NCI-H748 (cell line): ENCODE results near the gene MTPN.

Experiments used
- DNase-seq: peaks from one replicate; lab custom pipeline; 2025; ENCODE audit not compliant: unreplicated experiment; lab: John Stamatoyannopoulos, UW

The MTPN gene

DNA sequence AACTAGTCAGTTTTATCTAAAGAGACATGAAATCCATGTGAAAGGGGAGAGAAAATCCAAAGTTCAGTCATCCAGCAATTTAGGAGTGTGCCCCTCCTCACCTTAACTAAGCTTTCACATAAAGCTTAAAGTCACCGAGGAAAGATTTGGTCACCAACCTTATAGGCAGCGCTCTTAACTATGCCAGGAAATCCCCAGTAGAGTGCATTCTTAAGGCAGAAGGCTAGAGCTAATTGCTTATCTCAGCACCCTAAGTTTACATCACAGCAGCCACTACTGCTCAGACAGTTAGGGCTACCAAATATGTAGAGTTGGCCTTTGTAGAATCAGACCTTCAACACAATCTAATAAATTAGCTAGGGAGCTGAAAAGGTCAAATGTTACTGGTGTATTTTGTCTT, 47.9 kb downstream of the MTPN start:
- DNase-seq: no peak

- DNase-seq: no peak
Observed at GRCh38 chr7:135928136-135928535, 49.0 kb downstream of the MTPN start.

DNA sequence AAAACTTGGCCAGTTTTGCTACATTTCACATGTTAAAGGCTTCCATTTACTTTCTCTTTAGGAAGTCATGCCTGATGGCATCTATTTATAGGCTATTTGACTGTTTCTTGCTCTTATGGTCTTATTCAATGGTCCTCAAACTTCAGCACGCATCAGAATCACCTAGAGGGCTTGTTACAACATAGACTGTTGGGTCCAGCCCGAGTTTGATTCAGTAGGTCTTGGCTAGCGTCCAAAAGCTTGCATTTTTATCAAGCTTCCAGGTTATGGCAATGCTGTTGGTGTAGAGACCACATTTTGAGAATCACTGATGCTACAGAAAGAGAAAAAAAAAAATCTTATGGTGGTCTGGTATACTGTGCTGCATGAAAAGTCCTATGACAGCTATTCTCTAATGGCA, 51.9 kb downstream of the MTPN start:
- DNase-seq: no peak

DNA sequence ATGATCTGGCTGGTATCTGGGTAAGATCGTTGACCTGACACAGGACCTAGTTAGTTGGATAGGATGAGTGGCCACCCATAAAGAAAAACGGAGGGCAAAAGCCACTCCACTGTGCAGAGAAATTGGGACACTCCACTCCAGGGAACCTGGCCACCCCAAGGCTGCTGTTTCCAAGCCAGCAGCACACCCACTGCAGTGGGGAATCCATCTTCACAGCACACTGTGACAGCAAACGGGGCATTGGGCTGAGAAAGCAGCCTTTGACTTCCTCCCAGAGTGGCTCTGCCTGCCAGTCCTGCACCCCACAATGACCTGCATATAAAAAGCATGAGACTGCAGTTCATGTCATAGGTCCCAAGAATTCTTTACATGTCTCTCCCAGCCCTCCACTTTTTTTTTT, 52.9 kb downstream of the MTPN start:
- no peak for DNase-seq

- DNase-seq: no peak
Observed at GRCh38 chr7:135922263-135922662, 54.9 kb downstream of the MTPN start.

- no peak for DNase-seq
Observed at GRCh38 chr7:135920478-135920877, 56.7 kb downstream of the MTPN start.

DNA sequence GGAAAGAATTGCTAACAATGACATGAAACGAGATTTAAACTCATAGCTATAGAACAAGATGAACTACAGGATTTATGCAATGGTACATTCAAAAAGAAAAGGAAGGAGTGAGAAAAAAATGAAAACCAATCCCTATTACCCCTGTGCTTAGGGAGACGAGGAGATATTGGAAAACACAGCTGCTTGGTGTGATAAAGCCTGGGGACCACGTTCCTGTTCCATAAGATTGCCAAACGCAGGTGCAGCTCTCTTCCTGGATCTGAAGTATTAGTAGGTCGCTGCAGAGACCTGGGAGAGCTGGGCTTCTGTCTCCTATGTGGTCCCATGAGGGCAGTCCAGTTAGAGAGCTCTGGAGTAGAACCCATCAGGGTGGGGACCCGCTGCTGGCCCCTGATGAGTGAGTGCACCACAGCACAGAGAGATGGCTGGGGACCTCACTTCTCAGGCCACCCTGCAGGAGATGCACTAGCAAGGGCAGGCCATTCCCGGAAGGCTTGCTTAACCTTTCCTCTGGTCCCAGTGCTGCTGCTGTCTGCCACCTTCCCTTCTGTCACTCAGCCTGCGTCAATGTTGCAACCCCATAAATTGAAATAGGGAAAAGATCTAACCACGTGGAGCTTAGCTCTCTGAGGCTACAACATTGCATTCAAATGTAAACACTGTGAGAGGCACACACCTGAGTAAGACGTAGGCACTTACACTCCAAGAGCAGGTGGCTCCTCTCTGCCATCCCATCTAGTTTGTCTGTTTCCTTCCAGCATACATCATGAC, 57.9 kb downstream of the MTPN start:
- no peak for DNase-seq

DNA sequence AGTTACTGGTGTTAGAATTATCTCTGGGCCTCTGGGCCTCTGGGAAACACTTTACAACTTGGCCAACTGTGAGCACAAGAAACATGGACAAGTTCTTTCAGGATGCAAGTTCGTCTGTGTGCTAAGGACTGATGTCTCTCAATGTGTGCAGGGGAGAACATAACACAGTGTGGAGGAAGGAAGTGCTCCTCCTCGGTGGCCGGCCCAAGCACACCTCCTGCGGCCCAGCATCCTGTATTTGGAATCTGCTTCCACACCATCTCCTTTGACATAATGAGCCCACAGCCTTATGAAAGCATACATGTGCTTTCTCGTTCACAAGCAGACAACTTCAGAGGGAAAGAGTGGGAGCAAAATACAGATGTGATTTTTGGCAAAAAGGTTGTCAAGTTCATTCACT, 59.0 kb downstream of the MTPN start:
- no peak for DNase-seq

DNA sequence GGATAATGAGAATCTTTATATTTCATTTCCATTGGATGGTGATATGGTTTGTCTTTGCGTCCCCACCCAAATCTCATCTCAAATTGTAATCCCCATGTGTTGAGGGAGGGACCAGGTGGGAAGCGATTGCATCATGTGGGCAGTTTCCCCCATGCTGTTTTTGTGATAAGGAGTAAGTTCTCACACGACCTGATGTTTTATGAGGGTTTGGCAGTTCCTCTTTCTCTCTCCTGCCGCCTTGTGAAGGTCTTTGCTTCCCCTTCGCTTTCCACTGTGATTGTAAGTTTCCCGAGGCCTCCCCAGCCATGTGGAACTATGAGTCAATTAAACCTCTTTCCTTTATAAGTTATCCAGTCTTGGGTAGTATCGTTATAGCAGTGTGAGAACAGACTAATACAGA, 59.4 kb downstream of the MTPN start:
- DNase-seq: no peak

DNA sequence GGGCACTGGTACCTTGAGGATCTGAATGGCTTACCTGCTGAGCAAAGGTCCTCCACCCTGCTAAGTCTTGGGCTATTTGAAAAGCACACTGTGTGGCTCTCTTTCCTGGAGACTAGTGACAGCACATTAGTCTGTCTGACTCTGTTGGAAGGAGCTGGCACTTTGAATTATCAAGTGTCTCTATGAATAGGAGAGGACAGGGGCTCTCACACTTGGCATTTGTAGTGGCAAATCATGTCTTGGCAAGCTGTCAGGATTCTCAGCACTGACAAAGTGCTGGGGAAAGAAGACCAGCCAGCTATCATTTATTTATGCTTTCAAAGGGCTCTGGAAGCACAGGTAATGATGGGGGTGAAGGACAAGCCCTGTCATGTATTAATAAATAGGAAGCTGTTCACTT, 62.8 kb downstream of the MTPN start:
- peak; percentile 34 for DNase-seq

DNA sequence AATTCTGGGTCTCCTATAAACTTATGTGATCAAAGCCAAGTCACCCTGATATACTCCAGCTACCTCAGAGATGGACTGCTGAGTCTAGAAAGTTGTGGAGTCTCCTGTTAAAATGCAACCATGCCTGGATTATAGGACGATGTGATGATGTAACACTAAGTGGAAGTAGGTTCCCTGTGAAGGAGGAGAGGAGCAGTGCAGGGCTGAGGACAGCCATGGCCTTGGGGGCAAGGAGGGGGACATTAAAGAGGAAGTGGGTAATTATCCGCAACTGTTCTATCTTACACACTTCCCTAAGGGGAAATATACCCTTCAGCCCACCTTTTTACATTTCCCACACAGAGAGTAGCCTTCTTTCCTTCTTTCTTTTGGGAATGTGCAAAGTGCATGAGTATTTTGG, 63.8 kb downstream of the MTPN start:
- no peak for DNase-seq

DNA sequence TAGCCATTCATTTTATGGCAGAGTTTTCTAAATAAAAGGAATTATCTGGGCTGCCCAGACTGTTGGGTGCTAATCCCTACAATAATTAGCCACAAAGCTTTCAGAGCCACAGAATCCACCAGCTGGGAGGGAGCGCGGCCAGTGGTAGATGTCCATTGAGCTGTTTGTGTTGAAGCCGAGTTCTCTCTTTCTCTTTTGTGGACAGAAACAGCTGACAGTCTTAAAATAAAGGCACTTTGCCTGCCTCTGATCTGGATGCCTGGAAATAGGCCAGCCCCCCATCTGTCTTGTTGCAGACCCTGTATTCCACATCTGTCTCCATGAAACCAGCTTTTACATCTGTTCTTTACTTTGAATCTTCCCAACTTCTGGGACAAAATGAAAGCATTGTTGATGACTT, 66.1 kb downstream of the MTPN start:
- DNase-seq: no peak

DNA sequence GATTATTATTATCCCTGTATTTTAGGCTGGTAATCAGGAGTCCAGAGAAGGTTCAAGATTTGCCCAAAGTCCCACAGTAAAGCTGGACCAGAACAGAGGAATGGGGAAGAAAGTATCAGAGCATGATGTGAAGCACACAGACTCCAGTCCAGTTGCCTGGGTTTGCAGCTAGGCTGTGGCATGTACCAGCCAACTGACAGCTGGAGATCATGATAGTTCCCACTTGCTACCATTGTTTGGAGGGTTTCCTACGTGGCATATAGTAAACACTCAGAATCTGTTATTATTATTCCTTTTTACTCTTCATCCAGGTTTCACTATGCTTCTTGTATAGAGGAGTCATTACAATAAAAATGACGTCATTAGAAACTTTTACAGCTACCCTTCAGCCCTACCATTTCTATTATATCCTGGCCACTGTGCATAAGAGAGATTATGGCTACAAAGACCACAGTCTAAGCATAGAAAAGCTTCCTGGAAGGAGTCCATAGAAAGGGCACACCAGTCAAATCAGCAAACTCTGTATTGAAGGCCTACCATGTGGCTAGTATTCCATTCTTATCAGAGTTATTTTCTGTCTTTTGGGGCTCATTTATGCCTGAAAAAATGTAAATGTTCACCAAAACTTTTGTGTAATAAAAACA, 66.6 kb downstream of the MTPN start:
- DNase-seq: no peak

GRCh38 chr7:135905858-135906257, 71.3 kb downstream of the MTPN start:
- no peak for DNase-seq

GRCh38 chr7:135905355-135905754, 71.8 kb downstream of the MTPN start:
- no peak for DNase-seq

- no peak for DNase-seq
Observed at GRCh38 chr7:135904282-135904681, 72.9 kb downstream of the MTPN start.

DNA sequence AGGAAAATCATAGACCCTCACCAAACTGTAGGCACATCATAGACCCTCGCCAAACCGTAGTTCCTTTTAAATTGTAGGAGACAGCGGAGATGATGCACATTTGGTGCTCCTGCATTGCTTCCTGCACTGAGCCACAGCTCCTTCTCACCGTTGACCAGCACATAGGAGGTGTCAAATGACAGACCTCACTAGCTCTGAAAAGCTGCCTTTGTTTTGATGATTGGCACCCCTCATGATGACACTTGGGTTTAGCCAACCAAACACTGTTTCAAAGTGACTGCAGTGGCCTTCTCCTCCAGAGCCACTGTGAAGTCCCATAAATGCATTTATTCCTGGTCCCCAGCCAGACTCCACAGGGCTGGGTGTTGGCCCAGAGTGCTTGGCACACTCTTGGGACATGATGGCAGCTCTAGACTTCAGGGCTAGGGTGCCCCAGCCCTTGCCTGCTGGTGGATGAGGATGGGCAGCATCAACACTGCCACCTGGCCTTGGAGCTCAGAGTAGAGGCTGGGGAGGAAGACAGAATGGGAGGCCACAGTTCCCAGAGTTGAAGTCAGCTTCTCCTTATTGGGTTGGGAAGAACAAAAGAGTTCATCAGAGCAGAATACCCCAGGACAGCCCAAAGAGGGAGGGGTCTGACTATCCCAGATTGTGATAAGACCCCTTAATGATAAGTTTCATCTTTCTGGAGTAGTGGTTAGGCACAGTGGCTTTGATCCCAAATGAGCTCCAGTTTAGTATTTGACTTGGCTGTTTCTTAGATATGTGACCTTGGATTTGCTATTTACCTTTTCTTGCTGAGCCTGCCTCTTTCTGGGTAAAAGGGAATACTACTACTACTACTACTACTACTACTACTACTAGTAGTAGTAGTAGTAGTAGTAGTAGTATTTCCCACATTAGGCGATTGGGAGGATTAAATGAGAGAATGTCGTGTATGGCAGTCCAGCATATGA, 75.3 kb downstream of the MTPN start:
- peak; percentile 41 for DNase-seq

DNA sequence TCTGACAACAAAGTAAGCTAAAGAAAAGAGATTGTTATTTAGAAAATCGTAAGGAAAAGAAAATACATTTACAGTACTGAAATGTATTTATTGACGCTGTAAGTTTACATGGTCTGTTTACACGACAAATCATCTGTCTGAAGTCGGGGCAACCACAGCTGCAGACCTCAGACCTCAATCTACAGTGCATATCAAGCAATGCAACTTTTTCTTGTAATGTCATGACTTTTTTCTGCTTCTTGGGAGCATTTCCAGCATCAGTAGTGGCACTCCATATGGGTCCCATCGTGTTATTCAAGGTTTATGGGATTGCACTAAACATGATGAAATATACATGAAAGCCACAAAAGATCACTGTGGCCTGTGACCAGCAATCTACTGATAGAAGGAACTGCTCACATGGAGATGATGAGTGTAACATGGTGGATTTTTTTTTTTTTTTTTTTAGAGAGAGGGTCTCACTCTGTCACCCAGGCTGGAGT, 77.1 kb downstream of the MTPN start:
- DNase-seq: no peak

- DNase-seq: no peak
Observed at GRCh38 chr7:135899458-135900064, 77.6 kb downstream of the MTPN start.

DNA sequence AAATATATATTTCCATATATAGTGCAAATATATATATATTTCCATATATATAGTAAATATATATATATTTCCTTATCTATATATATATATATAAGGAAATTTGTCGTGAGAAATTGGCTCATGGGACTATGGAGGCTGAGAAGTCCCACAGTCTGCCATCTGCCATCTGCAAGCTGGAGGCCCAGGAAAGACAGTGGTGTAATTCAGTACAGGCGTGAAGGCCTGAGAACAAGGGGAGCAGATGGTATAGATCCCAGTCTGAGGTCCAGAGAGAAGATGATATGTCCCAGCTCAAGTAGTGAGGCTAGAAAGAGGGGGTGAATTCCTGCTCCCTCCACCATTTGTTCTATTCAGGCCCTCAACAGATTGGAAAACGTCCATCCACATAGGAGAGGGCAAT, 78.9 kb downstream of the MTPN start:
- no peak for DNase-seq

GRCh38 chr7:135894816-135895215, 82.3 kb downstream of the MTPN start:
- DNase-seq: no peak
